GM08714 (cell line): ENCODE measurements around the gene NPC1.

ENCODE experiments used
- H3K4me3 ChIP-seq: fragments of 200-500 bp; sonication (Bioruptor generic); 2 replicates; pipeline ENCODE4 v1.5.1; 2014; ENCODE audit warnings: mild to moderate bottlenecking, low read length, inconsistent platforms
- ZNF274 ChIP-seq: IDR thresholded peaks from 2 replicates; pipeline ENCODE4 v1.6.1; 2012; ENCODE audit warnings: mild to moderate bottlenecking, low read depth, low read length

The NPC1 gene

DNA sequence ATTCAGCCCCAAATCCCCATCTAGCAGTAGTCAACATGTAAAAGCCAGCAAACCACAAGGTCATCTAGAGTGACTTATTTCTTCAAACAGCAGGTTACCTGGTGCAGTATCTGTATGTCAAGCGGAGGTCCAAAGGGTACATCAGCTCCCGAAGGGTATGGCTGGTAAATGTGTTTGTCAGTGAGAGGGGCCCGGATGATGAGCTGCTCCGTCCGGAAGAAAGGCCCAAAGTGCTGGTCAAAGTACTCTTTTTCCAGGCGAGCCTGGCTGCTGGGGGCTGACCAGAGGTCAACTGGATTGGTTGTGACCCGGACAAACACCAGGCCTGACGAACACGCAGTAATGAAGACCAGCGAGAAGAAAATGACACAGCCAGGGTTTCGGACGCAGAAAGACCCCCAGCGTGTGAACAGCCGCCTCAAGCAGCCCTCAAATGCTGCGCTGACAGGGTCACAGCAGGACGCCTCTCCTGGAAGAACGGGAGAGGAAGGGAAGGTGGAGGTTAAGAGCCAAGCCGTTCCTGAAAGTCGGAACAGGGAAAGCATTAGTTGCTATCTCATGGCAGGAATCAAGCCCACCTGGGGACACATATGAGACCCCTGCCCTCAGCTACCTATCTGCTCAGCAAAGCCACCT is 30.0 kb downstream of the NPC1 start:
- no peak overlapping the region for H3K4me3 ChIP-seq
- no peak for TF ChIP-seq ZNF274

DNA sequence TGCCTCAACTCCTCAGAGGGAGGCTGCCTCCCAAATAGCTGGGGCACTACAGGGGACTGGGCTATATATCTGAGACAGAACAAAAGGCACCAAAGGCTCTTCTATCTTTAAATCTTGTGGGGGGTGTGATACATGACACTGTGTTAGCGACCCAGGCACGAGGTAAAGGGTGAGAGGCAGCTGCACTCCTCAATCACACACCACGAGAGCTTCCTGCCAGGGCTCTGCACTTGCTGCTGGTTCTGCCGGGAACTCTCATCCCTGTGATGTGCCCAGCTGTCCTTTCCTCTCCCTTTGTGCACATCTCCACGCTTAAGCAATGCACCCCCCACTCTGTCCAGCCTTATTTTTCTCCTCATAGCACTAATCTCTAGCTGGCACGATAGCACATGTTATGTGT is 32.4 kb downstream of the NPC1 start:
- no peak overlapping the region for H3K4me3 ChIP-seq
- TF ChIP-seq ZNF274: no peak

DNA sequence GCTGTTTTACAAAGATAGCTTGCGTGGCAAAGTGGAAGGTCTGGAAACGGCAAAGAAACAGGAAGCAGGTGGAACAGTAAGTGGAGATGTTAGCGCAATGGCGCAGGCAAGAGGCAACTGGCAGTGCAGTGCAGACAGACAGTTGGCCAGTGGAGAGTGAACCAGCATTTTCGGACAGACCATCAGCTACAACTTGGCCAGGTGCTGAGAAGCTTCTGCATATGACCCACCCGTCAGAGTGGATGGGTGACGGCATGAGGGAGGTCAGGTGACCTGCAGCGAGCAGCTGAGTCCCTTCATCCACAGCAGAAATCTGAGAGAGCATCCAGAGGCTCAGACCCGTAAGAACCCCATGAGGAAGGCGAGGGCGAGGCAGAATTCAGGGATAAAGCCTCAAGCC is 33.8 kb downstream of the NPC1 start:
- no peak for TF ChIP-seq ZNF274
- no peak overlapping the region for H3K4me3 ChIP-seq

DNA sequence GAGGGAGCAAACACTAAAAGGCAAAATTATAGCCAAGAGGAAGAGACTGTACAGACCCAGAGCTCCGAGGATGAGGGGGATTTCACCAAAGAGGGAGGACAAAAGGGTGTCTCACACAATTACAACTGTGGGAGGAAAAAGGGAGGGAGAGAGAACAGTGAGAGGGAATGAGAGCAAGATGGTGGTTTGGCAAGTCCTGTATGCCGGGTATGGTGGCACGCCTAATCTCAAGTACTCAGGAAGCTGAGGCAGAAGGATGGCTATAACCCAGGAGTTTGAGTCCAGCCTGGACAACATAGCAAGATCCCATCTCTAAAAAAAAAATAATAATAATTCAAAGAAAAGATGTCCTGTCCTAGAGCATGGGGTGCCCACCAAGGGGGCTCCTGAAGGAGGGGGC is 34.3 kb downstream of the NPC1 start:
- TF ChIP-seq ZNF274: no peak
- no peak overlapping the region for H3K4me3 ChIP-seq

DNA sequence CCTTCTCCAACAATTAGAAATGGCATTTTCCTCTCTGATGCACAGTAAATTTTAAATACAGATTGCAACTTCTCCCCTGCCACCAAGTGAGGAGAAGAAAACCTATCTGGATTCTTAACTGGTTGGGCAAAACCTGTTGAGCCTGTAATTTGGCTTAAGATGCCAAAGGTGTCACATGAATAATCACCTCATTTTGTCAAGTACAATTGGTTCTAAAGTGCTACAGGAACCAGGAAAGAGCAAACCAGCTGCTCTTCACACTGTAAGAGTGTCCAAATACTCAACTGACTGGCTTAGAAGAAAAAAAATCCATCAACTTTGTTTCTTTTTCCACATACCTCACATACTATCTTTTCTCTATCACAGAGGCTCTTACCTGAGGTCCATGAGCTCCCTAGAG is 35.4 kb downstream of the NPC1 start:
- no peak for TF ChIP-seq ZNF274
- H3K4me3 ChIP-seq: no peak overlapping the region

DNA sequence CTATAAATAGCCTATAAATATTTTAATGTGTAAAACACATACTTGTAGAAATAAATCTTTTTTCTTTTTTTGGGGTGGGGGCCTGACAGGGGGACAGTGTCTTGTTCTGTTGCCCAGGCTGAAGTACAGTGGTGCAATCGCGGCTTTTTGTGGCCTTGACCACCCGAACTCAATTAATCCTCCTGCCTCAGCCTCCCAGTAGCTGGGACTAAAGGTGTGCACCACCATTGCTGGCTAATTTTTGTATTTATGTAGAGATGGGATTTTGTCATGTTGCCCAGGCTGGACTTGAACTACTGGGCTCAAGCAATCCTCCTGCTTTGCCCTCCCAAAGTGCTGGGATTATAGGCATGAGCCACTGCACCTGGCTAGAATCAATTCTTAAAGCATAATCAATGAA is 37.6 kb downstream of the NPC1 start:
- no peak for TF ChIP-seq ZNF274
- H3K4me3 ChIP-seq: no peak overlapping the region

DNA sequence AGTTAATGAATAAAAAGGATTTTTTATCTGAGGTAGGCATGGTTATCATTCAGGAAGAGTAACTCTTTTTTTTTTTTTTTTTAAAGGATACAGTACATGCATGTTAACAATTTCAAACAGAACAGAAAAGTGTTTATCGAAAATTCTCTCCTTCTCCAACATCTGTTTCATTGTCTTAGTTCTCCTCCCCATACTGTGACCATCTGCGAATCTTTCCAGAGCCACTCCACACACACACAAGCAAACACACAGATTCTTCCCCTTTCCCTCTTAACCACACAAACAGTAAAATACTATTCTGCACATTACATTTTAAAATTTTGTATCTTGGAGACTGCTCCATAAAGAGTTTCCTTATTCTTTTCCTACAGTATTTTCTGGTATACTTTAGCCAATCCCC is 38.0 kb downstream of the NPC1 start:
- H3K4me3 ChIP-seq: no peak overlapping the region
- TF ChIP-seq ZNF274: no peak

DNA sequence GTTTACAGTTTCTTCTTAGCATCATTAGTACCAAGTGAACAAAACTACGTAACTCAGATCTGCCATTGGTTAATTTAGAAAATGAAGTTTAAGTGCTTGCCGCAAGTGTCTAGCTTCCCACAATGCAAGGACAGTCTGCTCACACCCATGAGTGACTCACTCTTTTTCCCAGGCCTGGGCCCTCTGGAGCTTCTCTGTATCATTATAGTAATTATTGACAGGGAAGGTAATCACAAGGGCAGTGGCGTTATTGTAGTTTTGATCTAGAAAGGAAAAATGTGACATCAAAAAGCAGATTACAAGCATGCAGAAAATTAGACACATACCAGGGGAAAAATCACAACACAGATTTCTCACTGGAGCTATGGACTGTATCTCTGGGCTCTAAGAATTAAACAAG is 38.5 kb downstream of the NPC1 start:
- no peak overlapping the region for H3K4me3 ChIP-seq
- TF ChIP-seq ZNF274: no peak

DNA sequence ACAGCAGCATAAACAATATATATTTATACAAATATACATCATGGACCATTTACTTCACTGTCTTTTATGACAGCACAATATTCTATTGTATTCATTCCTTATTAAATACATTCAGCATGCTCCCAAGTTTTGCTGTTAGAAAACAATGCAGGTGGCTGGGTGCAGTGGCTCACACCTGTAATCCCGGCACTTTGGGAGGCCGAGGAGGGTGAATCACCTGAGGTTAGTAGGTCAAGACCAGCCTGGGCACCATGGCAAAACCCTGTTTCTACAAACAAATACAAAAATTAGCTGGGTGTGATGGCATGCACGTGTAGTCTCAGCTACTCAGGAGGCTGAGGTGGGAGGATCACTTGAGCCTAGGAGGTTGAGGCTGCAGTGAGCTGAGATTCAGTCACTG is 39.0 kb downstream of the NPC1 start:
- TF ChIP-seq ZNF274: no peak
- no peak overlapping the region for H3K4me3 ChIP-seq

DNA sequence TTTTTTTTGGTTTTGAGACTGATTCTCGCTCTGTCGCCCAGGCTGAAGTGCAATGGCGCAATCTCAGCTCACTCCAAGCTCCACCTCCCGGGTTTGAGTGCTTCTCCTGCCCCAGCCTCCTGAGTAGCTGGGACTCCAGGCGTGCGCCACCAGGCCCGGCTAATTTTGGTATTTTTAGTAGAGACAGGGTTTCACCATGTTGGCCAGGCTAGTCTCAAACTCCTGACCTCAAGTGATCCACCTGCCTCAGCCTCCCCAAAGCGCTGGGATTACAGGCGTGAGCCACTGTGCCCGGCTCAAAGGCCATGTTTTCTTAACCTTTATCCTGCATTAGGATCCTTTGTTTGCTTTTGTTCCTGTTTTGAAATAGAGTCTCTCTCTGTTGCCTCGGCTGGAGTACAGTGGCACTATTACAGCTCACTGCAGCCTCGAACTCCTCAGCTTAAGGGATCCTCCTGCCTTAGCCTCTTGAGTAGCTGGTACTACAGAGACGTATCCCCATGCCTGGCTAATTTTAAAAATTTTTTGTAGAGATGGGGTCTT is 41.0 kb downstream of the NPC1 start:
- no peak overlapping the region for H3K4me3 ChIP-seq

DNA sequence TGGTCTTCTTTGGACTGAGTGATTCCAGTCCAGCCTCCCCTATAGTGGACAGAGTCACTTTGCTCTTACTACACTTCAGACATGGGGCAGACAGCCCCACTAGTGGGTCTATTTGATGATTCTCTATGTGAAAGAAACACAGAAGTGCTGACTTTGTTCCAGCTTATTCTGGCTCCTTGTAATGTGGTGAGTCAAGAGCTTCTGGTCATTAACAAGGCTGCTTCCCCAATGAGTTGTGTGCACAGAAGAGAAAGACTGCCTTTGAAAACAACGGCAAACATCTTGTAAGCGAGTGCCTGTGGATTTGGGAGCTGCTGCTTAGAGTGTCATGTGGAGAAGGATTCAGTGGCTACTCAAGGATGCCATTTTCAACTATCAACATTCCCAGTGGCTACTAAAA is 43.8 kb downstream of the NPC1 start:
- H3K4me3 ChIP-seq: no peak overlapping the region
- TF ChIP-seq ZNF274: no peak

More for the DNA sequence above, 41.0 kb downstream of the NPC1 start:
- no peak for TF ChIP-seq ZNF274

DNA sequence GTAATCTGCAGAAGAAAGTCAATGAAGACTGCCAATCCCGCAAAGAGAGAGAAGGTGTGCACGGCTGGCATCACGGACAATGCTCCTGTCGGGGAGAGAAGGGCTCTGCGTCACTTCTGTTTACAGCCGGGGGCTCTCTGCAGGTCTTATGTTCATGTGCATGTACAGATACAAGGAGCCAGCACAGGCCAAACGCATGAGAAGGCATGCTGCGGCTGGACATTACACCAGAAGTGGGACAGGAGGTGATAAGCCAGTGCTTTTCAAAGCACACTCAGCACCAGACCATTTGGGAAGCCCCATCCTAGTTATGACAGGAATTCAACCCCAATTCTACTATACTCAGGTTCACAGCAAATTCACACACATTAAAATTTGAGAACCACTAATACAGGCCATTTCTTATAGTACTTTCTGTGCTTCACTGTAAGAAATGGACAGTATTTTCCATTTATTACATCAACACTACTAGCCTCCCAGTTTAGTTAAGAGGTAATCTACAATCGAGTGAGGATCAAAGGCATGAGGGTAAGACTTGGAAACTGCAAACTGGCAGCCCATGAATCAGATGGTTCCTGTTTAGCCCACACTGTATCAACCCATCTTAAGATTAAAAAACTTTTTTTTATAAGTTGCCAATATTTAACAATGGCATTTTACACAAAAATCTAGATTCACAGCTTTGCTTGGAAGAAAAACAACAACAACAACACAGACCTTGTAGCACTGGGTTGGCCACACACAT is 44.8 kb downstream of the NPC1 start:
- no peak for TF ChIP-seq ZNF274
- no peak overlapping the region; the same call in 1 of the 2 replicates for H3K4me3 ChIP-seq

DNA sequence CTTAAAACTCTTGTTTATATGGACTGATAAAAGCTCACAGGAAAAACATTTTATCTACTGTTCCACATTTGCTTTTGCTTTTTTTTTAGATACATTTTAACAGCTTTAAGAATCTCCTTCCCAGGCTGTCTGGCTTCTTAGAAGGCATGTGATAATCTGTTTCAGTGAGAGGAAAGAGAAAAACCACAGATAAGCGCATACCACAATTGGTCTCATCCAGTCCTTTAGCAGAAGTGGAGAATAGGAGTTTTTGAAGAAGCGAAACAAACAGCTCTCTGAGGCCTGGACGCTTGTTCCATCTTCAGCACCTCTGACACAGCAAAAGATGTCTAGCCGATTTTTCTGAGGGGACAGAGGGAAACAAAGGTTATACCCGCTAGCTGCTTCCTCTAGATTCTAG is 45.4 kb downstream of the NPC1 start:
- TF ChIP-seq ZNF274: no peak

DNA sequence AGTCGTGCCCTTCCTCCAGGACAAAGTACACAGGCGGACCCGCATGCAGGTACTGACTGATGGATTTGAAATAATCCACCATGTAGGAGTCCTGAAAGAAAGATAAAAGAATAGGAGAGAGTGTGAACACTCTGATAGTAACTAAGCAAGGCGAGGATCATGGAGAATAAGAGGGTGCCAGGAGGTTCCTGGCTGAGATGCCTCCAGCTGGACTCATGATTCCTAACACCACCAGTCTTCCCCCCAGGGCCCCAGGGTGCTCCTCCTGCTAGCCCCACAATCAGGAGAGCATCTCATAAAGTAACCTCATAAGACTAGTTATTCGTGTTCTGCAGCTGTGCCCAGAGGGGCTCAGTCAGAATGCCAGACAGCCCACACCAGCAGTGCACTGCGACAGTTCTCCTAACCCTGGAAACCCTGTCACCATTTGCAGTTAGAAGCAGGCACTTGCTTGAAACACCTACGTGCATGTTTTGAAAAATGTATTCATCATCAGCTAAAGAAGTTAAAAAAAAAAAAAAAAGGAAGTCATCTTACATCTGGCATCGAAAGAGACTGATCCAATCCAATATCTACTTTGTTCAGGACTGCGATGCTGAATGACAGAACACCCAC is 46.3 kb downstream of the NPC1 start:
- TF ChIP-seq ZNF274: no peak
- H3K4me3 ChIP-seq: no peak overlapping the region

More for the DNA sequence above, 45.4 kb downstream of the NPC1 start:
- H3K4me3 ChIP-seq: no peak overlapping the region; the same call in 1 of the 2 replicates

DNA sequence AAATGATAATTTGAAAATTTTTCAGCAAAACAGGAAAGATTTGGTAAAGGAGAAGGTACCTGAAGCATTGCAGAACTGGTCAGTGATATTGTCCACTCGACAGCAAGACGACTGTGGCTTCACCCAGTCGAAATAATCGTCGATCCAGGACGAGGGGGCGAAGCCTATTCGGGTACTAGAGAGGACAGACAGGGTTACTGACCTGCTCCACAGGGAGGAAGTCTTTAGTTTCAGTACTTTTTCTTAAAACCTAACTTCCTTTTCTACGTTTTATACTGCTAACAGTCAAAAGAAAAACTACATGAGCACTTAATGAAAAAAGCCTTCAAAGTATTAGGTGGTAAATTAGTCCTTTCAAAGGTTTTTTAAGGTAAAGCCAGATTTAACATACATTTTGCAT is 47.0 kb downstream of the NPC1 start:
- H3K4me3 ChIP-seq: no peak overlapping the region
- no peak for TF ChIP-seq ZNF274

DNA sequence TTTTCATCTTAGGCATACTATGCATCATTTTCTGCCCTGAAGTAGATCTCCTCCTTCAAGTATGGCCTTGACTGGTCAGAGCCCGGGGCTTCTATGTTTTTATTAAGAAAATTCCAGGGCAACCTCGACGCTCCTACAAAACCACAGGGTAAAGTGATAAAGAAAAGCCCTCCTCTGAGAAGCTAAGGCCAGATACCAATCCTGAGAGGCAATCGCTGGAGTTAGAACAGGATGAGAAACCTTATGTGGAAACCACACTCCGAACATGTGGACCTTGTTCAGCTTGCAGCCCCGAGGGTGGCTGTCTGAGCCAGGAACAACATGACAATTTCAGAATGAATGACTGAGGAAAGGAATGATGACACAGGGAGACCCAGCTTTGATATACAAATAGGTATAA is 47.4 kb downstream of the NPC1 start:
- TF ChIP-seq ZNF274: no peak
- no peak overlapping the region for H3K4me3 ChIP-seq
